Hepatocyte (in vitro differentiated cells): ENCODE results near the gene SNX27. TPM values are rescaled to one million over a fixed set of nuclear protein-coding genes. Genes with fewer than 3 reads are reported as not detected.
"Not testable (repeated sequence)": the region's sequence is repeated elsewhere in the genome, so short reads cannot be mapped to it uniquely, and the experiment has no call there.

Experiments used
- DNase-seq: peaks from one replicate; pipeline ENCODE4 v3.0.0-alpha.2; 2016; ENCODE audit warnings: low spot score
- H2AFZ ChIP-seq: fragments of 200-600 bp; sonication (generic); 2 replicates; pipeline ENCODE4 v1.6.0; 2016; ENCODE audit warnings: antibody characterized with exemption, mild to moderate bottlenecking
- H3K27ac ChIP-seq: fragments of 200-600 bp; sonication (generic); 2 replicates; pipeline ENCODE4 v1.5.1; 2016; ENCODE audit warnings: mild to moderate bottlenecking
- H3K27me3 ChIP-seq: fragments of 200-600 bp; sonication (generic); 2 replicates; pipeline ENCODE4 v1.6.1; 2016
- H3K36me3 ChIP-seq: fragments of 200-600 bp; sonication (generic); replicated peaks from 2 replicates; pipeline ENCODE4 v1.5.1; 2016; ENCODE audit warnings: low read depth; ENCODE audit not compliant: insufficient read depth
- H3K4me1 ChIP-seq: fragments of 200-600 bp; sonication (generic); 2 replicates; pipeline ENCODE4 v1.5.1; 2016; ENCODE audit warnings: mild to moderate bottlenecking, moderate library complexity; ENCODE audit not compliant: insufficient read depth
- H3K4me2 ChIP-seq: fragments of 200-600 bp; sonication (generic); 2 replicates; pipeline ENCODE4 v1.6.0; 2016
- H3K4me3 ChIP-seq: fragments of 200-600 bp; sonication (generic); 2 replicates; pipeline ENCODE4 v1.5.1; 2016; ENCODE audit warnings: mild to moderate bottlenecking
- H3K79me2 ChIP-seq: fragments of 200-600 bp; sonication (generic); 2 replicates; pipeline ENCODE4 v1.6.0; 2017; ENCODE audit warnings: mild to moderate bottlenecking
- H3K9me2 ChIP-seq: fragments of 200-600 bp; sonication (generic); replicated peaks from 2 replicates; pipeline ENCODE4 v1.6.0; 2017; ENCODE audit warnings: mild to moderate bottlenecking; ENCODE audit not compliant: insufficient read depth
- H3K9me3 ChIP-seq: fragments of 200-600 bp; sonication (generic); 2 replicates; pipeline ENCODE4 v1.5.1; 2016; ENCODE audit warnings: low read depth, mild to moderate bottlenecking
- H4K20me1 ChIP-seq: fragments of 200-600 bp; sonication (generic); 2 replicates; pipeline ENCODE4 v1.6.0; 2016; ENCODE audit warnings: mild to moderate bottlenecking; ENCODE audit not compliant: insufficient read depth, poor library complexity, severe bottlenecking
- EZH2 ChIP-seq: fragments of 200-600 bp; sonication (generic); IDR thresholded peaks from 2 replicates; pipeline ENCODE4 v1.6.1; 2016; ENCODE audit warnings: antibody characterized with exemption, mild to moderate bottlenecking, borderline replicate concordance
- EZH2phosphoT487 ChIP-seq: fragments of 200-600 bp; sonication (generic); IDR thresholded peaks from one replicate; pipeline ENCODE4 v1.6.1; 2018; ENCODE audit warnings: antibody characterized with exemption, mild to moderate bottlenecking, low read depth, moderate library complexity; ENCODE audit not compliant: unreplicated experiment, severe bottlenecking
- WGBS: methylation state at CpG from one replicate; pipeline ENCODE4 v1.1.6; 2016; ENCODE audit warnings: low lambda C conversion rate; ENCODE audit errors: missing lambda C conversion rate; 5-methylcytosine and 5-hydroxymethylcytosine counted together
- polyA plus RNA-seq: library from polyadenylated mRNA; unstranded; fragments of >200 nt; fragmentation: Nextera tagmentation; extraction: Ambion mirVana; gene quantifications from 2 replicates; pipeline ENCODE4 v1.2.1, GENCODE V29; 2016
- total RNA-seq: library from RNA; depleted of rRNA; stranded (reverse); fragments of >200 nt; gene quantifications from 2 replicates; pipeline ENCODE4 v1.2.3, GENCODE V29; 2014
- TF ChIP-seq, protein P1 (sequence below): fragments of 200-600 bp; sonication (generic); IDR thresholded peaks from 2 replicates; pipeline ENCODE4 v1.5.1; 2016; ENCODE audit warnings: antibody characterized with exemption, mild to moderate bottlenecking; ENCODE audit not compliant: poor library complexity

The SNX27 gene
- total and polyA plus RNA-seq, 2 experiments from 2014 or later, result 24.0 to 38.7 TPM

DNA sequence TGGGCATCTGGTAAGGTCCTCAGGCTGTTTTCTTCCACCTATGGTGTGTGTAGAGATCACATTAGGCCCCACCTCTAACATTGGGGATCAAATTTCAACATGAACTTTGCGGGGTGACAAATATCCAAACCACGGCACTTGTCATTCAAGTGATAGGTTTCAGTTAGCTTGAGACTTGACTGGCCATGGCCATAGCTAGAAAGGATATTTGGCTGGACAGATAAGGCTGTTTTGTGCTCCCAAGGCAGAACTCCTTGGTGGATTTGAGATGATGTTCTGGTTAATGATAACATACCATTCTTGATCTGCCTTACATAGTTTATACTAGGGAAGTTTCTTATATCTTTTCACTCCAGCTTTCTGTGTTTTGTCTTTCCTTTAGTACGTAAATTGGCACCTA lies 56.2 kb downstream of the SNX27 start:
- H3K79me2 ChIP-seq, result peaks cover 7% of the 10 kb centered on the region
- H3K9me2 ChIP-seq, result no peaks in the 10 kb centered on the region
- no peak for DNase-seq
- no peaks in the 10 kb centered on the region for H4K20me1 ChIP-seq
- H3K4me2 ChIP-seq, result no peak overlapping the region
- H3K27ac ChIP-seq, result no peak overlapping the region
- no peaks in the 10 kb centered on the region for H3K27me3 ChIP-seq
- H3K9me3 ChIP-seq, result no peaks in the 10 kb centered on the region
- WGBS, result 71% methylated on average over 3 of the region's 3 CpGs
- H2AFZ ChIP-seq, result no peak overlapping the region
- TF ChIP-seq, protein P1, sequence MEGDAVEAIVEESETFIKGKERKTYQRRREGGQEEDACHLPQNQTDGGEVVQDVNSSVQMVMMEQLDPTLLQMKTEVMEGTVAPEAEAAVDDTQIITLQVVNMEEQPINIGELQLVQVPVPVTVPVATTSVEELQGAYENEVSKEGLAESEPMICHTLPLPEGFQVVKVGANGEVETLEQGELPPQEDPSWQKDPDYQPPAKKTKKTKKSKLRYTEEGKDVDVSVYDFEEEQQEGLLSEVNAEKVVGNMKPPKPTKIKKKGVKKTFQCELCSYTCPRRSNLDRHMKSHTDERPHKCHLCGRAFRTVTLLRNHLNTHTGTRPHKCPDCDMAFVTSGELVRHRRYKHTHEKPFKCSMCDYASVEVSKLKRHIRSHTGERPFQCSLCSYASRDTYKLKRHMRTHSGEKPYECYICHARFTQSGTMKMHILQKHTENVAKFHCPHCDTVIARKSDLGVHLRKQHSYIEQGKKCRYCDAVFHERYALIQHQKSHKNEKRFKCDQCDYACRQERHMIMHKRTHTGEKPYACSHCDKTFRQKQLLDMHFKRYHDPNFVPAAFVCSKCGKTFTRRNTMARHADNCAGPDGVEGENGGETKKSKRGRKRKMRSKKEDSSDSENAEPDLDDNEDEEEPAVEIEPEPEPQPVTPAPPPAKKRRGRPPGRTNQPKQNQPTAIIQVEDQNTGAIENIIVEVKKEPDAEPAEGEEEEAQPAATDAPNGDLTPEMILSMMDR, result no peak
- no peak for TF ChIP-seq EZH2
- no peak for TF ChIP-seq EZH2phosphoT487
- no peaks in the 10 kb centered on the region for H3K36me3 ChIP-seq
- no peak overlapping the region for H3K4me3 ChIP-seq
- no peaks in the 10 kb centered on the region for H3K4me1 ChIP-seq

DNA sequence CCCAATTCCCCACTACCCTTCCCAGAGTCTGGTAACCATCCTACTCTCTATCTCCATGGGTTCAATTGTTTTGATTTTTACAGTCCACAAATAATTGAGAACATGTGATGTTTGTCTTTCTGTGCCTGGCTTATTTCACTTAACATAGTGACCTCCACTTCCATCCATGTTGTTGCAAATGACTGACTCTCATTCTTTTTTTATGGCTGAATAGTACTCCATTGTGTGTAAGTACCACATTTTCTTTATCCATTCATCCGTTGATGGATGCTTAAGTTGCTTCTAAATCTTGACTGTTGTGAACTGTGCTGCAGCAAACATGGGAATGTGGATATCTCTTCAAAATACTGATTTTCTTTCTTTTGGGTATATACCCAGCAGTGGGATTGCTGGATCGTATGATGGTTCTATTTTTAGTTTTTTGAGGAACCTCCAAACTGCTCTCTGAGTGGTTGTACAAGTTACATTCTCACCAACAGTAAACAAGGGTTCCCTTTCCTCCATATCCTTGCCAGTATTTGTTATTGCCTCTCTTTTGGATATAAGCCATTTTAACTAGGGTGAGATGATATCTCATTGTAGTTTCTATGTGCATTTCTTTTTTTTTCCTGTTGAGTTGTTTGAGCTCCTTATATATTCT lies 58.3 kb downstream of the SNX27 start:
- not testable (repeated sequence) for H3K4me2 ChIP-seq, H3K27me3 ChIP-seq, H2AFZ ChIP-seq, DNase-seq, H3K4me3 ChIP-seq, H3K36me3 ChIP-seq, H3K9me3 ChIP-seq, H3K79me2 ChIP-seq, H3K4me1 ChIP-seq, H4K20me1 ChIP-seq, H3K9me2 ChIP-seq, H3K27ac ChIP-seq
- 96% methylated on average over 2 of the region's 2 CpGs for WGBS

DNA sequence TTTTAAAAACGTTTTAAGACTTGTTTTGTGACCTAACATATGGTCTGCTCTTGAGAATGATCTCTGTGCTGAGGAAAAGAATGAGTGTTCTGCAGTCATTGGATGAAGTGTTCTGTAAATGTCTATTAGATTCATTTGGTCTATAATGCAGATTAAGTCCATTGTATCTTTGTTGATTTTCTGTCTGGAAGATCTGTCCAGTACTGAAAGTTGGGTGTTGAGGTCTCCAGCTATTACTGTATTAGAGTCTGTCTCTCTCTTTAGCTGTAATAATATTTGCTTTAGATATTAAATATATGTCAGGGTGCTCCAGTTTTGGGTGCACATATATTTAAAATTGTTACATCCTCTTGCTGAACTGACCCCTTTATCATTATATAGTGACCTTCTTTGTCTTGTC lies 61.6 kb downstream of the SNX27 start:
- Histone ChIP-seq H3K36me3 (no peaks in the 10 kb centered on the region), H2AFZ (no peak overlapping the region), H3K79me2 (peaks cover 11% of the 10 kb centered on the region), H3K4me2 (no peak overlapping the region), H3K9me2 (no peaks in the 10 kb centered on the region), H3K4me1 (no peaks in the 10 kb centered on the region), H3K27me3 (no peaks in the 10 kb centered on the region), H3K9me3 (no peaks in the 10 kb centered on the region), H3K27ac (no peak overlapping the region), H3K4me3 (no peak overlapping the region), H4K20me1 (no peaks in the 10 kb centered on the region)
- DNase-seq, result no peak
- TF ChIP-seq, protein P1, result no peak
- TF ChIP-seq EZH2phosphoT487, result no peak
- no peak for TF ChIP-seq EZH2
- 83% methylated on average over 1 of the region's 1 CpG for WGBS

DNA sequence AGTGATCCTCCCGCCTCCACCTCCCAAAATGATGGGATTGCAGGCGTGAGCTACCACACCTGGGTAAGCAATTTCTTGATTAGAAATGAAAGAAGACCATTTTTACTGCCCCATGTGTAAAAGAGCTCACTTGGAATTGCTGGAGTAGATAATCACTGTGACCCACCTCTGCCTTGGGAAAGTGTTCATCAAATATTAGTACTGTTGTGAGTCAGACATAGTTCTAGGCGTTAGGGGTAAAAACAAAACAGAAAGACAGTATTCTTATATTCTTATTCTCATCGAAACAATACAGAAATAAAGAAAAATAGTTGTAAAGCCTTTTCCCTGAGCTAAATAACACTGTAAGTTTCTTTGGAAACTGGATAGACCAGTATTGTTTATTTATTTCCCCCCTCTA lies 68.5 kb downstream of the SNX27 start:
- no peaks in the 10 kb centered on the region for H3K36me3 ChIP-seq
- no peaks in the 10 kb centered on the region for H3K4me1 ChIP-seq
- peaks cover 4% of the 10 kb centered on the region for H3K79me2 ChIP-seq
- no peak overlapping the region for H2AFZ ChIP-seq
- no peaks in the 10 kb centered on the region for H4K20me1 ChIP-seq
- peak overlapping the region; percentile 9 for H3K27ac ChIP-seq
- no peak for TF ChIP-seq EZH2
- TF ChIP-seq, protein P1, result no peak
- no peak for TF ChIP-seq EZH2phosphoT487
- H3K27me3 ChIP-seq, result no peaks in the 10 kb centered on the region
- H3K9me2 ChIP-seq, result no peaks in the 10 kb centered on the region
- no peaks in the 10 kb centered on the region for H3K9me3 ChIP-seq
- no peak overlapping the region for H3K4me2 ChIP-seq
- no peak overlapping the region for H3K4me3 ChIP-seq
- no peak for DNase-seq
- WGBS, result 70% methylated on average over 4 of the region's 4 CpGs
